Peyer's patch (tissue), 4 donors: ENCODE data around the gene ZMYND15. TPM values are rescaled to one million over a fixed set of nuclear protein-coding genes. Genes with fewer than 3 reads are reported as not detected.

Experiments used
- DNase-seq, 3 donors: peaks; one replicate each; pipeline ENCODE4 v3.0.0-alpha.2; 2017 to 2019
- H3K27ac ChIP-seq, 4 donors: fragments of 200-600 bp; sonication (generic); one replicate each; pipeline ENCODE4 v1.5.1; 2016 to 2019
- H3K27me3 ChIP-seq, 2 donors: fragments of 200-600 bp; sonication (generic); one replicate each; pipeline ENCODE4 v1.5.1; 2019
- H3K36me3 ChIP-seq, 3 donors: fragments of 200-600 bp; sonication (generic); one replicate each; pipeline ENCODE4 v1.5.1; 2016 to 2019
- H3K4me1 ChIP-seq, 4 donors: fragments of 200-600 bp; sonication (generic); one replicate each; pipeline ENCODE4 v1.5.1; 2016 to 2019
- H3K4me3 ChIP-seq, 4 donors: fragments of 200-600 bp; sonication (generic); 1 replicate in 3 of 4; 2 replicates in 1 of 4; pipeline ENCODE4 v1.5.1; 2016 to 2019; ENCODE audit warnings: mild to moderate bottlenecking in 1 of 4
- H3K9me3 ChIP-seq, 4 donors: fragments of 200-600 bp; sonication (generic); one replicate each; pipeline ENCODE4 v1.5.1; 2016 to 2019; ENCODE audit warnings: mild to moderate bottlenecking in 1 of 4
- POLR2A ChIP-seq, 2 donors: fragments of 450-650 bp; IDR thresholded peaks; one replicate each; pipeline ENCODE4 v1.5.1; 2017; ENCODE audit warnings: antibody characterized with exemption in 2 of 2, mild to moderate bottlenecking in 2 of 2, moderate library complexity in 2 of 2
- total RNA-seq, 4 donors: library from RNA; depleted of rRNA; stranded (reverse); fragments of >200 nt; gene quantifications; one replicate each; pipeline ENCODE4 v1.1.0, GENCODE V29; 2016
- TF ChIP-seq, protein P1 (sequence below), 6 experiments: fragments of 450-650 bp in 4 of 6; fragments of 200-600 bp in 2 of 6; sonication (generic) in 1 of 6; IDR thresholded peaks; one replicate each; pipeline ENCODE4 v1.5.1; 2017 to 2019; ENCODE audit warnings: antibody characterized with exemption in 6 of 6, mild to moderate bottlenecking in 3 of 6, moderate library complexity in 1 of 6

ZMYND15 gene
- total RNA-seq, 4 donors from 2014 or later, result 2.1 to 5.6 (median 4.0) TPM; not detected in 1

- Histone ChIP-seq H3K27me3 (peaks cover 0 to 2% of the 10 kb centered on the region in 2 donors), H3K36me3 (no peaks in the 10 kb centered on the region), H3K27ac (no peak overlapping the region), H3K9me3 (no peaks in the 10 kb centered on the region), H3K4me1 (peaks cover 0 to 2% (median 0%) of the 10 kb centered on the region in 4 donors), H3K4me3 (no peak overlapping the region)
- TF ChIP-seq POLR2A (IDR thresholded peaks at IDR 0.05), result no peak
- TF ChIP-seq, protein P1, sequence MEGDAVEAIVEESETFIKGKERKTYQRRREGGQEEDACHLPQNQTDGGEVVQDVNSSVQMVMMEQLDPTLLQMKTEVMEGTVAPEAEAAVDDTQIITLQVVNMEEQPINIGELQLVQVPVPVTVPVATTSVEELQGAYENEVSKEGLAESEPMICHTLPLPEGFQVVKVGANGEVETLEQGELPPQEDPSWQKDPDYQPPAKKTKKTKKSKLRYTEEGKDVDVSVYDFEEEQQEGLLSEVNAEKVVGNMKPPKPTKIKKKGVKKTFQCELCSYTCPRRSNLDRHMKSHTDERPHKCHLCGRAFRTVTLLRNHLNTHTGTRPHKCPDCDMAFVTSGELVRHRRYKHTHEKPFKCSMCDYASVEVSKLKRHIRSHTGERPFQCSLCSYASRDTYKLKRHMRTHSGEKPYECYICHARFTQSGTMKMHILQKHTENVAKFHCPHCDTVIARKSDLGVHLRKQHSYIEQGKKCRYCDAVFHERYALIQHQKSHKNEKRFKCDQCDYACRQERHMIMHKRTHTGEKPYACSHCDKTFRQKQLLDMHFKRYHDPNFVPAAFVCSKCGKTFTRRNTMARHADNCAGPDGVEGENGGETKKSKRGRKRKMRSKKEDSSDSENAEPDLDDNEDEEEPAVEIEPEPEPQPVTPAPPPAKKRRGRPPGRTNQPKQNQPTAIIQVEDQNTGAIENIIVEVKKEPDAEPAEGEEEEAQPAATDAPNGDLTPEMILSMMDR (IDR thresholded peaks at IDR 0.05), result no peak
- DNase-seq, result no peak
Observed at GRCh38 chr17:4750606-4751005, 11.0 kb downstream of the ZMYND15 start.

DNA sequence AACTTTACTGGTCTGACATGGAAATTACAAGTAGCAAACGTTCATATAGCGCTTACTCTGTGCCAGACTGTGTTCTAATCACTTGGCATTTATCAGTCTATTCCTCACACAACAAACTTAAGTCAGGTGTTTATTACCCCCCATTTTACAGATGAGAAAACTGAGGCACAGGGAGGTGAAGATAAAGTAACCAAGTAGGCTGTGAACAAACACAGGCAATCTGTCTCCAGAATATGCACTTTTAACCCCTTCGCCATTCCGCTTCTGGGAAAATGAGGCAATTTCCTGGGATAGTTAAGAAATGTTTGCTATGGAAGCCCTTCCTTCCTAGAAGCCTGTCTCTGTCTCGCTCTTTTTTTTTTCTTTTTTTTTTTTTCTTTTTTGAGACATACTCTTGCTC is 12.3 kb downstream of the ZMYND15 start:
- H3K4me1 ChIP-seq, result no peaks in the 10 kb centered on the region
- TF ChIP-seq, protein P1 (IDR thresholded peaks at IDR 0.05), result no peak
- TF ChIP-seq POLR2A (IDR thresholded peaks at IDR 0.05), result no peak
- H3K27ac ChIP-seq, result no peak overlapping the region
- no peak for DNase-seq
- H3K9me3 ChIP-seq, result no peaks in the 10 kb centered on the region
- H3K27me3 ChIP-seq, result no peaks in the 10 kb centered on the region
- no peak overlapping the region for H3K4me3 ChIP-seq
- H3K36me3 ChIP-seq, result no peaks in the 10 kb centered on the region

DNA sequence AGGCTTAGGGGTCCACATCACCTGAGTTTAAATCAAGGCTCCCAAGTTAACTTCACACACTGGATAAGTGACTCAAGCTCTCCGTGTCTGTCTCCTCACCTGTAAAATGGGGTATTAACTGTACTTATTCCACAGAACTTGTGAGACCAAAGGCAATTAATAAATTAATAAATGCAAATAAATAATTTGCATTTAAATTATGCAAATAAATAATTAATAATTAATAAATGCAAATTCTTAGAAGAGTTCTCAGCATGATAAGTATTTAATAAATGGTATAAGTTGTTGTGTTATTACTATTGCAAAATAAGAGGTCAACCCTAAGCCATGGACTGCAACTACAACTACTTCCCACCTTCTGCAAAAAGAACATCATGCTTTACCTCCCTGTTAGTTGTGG is 13.8 kb downstream of the ZMYND15 start:
- Histone ChIP-seq H3K27ac (no peak overlapping the region), H3K36me3 (no peaks in the 10 kb centered on the region), H3K4me1 (no peaks in the 10 kb centered on the region), H3K4me3 (no peak overlapping the region), H3K27me3 (no peaks in the 10 kb centered on the region), H3K9me3 (no peaks in the 10 kb centered on the region)
- no peak for TF ChIP-seq POLR2A (IDR thresholded peaks at IDR 0.05)
- DNase-seq, result no peak

DNA sequence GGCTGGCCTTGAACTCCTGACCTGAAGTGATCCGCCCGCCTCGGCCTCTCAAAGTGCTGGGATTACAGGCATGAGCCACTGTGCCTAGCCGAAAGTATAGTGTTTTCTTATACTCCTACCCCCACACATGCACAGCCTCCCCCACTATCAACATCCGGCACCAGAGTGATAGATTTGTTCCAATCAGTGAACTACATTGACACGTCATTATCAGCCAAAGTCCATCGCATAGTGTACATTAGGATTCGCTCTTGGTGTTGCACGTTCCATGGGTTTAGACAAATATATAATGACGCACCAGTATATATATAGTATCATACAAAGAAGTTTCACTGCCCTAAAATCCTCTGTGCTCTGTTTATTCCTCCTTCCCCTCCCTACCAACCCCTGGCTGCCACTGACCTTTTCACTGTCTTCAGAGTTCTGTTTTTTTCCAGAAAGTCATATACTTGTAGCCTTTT is 20.2 kb downstream of the ZMYND15 start:
- Histone ChIP-seq H3K36me3 (no peaks in the 10 kb centered on the region), H3K27ac (peak overlapping the region in 1 of 4 donors; percentile 45), H3K4me3 (no peak overlapping the region), H3K9me3 (no peaks in the 10 kb centered on the region), H3K4me1 (peaks cover 0 to 4% (median 0%) of the 10 kb centered on the region in 4 donors), H3K27me3 (no peaks in the 10 kb centered on the region)
- TF ChIP-seq, protein P1 (IDR thresholded peaks at IDR 0.05), result no peak
- TF ChIP-seq POLR2A (IDR thresholded peaks at IDR 0.05), result no peak
- peak in 1 of 3 donors; percentile 67 for DNase-seq

GRCh38 chr17:4764595-4764994 is 25.0 kb downstream of the ZMYND15 start:
- Histone ChIP-seq H3K27ac (peak overlapping the region in 2 of 4 donors; percentile 31 to 34), H3K36me3 (no peaks in the 10 kb centered on the region), H3K27me3 (no peaks in the 10 kb centered on the region), H3K4me3 (no peak overlapping the region), H3K9me3 (no peaks in the 10 kb centered on the region), H3K4me1 (peaks cover 0 to 4% (median 0%) of the 10 kb centered on the region in 4 donors)
- TF ChIP-seq, protein P1 (IDR thresholded peaks at IDR 0.05), result no peak
- no peak for TF ChIP-seq POLR2A (IDR thresholded peaks at IDR 0.05)
- no peak for DNase-seq

DNA sequence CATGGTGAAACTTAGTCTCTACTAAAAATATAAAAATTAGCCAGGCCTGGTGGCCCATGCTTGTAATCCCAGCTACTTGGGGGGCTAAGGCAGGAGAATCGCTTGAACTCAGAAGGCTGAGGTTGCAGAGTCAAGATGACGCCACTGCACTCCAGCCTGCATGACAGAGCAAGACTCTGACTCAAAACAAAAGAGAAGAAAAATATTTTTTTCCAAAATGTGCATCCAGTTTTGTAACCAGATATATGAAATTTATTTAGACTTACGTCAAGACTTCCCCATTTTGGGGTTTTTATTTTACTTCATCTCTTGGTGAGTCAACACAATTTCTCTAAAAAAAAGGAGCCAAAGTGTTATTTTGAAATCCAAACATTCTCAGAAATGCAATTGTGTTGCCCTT is 26.6 kb downstream of the ZMYND15 start:
- Histone ChIP-seq H3K27ac (peak overlapping the region in 1 of 4 donors; percentile 39), H3K4me1 (peaks cover 0 to 7% (median 2%) of the 10 kb centered on the region in 4 donors), H3K4me3 (no peak overlapping the region), H3K9me3 (no peaks in the 10 kb centered on the region), H3K27me3 (no peaks in the 10 kb centered on the region), H3K36me3 (no peaks in the 10 kb centered on the region)
- DNase-seq, result no peak
- no peak for TF ChIP-seq POLR2A (IDR thresholded peaks at IDR 0.05)
- TF ChIP-seq, protein P1 (IDR thresholded peaks at IDR 0.05), result no peak
